H1 (cell line): ENCODE data around the gene MSL1.

Source experiments
- CEBPB ChIP-seq: IDR thresholded peaks from 2 replicates; pipeline ENCODE4 v1.6.1; 2012; ENCODE audit warnings: low read depth, low read length
- CHD1 ChIP-seq: IDR thresholded peaks from 2 replicates; pipeline ENCODE4 v1.6.1; 2012; ENCODE audit warnings: low read depth, low read length, improper control_type of control experiment
- CTCF ChIP-seq, 3 experiments: IDR thresholded peaks; 1 replicate in 2 of 3; 2 replicates in 1 of 3; pipeline versions ENCODE4 v1.5.1 to v1.6.1; 2011; ENCODE audit warnings: low read length in 3 of 3, mild to moderate bottlenecking in 3 of 3, inconsistent platforms in 2 of 3, low read depth in 1 of 3, moderate library complexity in 1 of 3; ENCODE audit not compliant: insufficient read depth in 1 of 3; ENCODE audit errors: control extremely low read depth in 1 of 3
- EZH2 ChIP-seq: fragments of 200-600 bp; sonication (generic); IDR thresholded peaks from 2 replicates; pipeline ENCODE4 v1.7.1; 2012; ENCODE audit warnings: low read depth, mild to moderate bottlenecking, moderate library complexity, low read length, inconsistent platforms; ENCODE audit not compliant: severe bottlenecking
- GTF2F1 ChIP-seq: IDR thresholded peaks from 2 replicates; pipeline ENCODE4 v1.6.1; 2012; ENCODE audit warnings: low read depth, low read length, improper control_type of control experiment, borderline replicate concordance
- POLR2A ChIP-seq, 2 experiments: IDR thresholded peaks; 1 replicate in 1 of 2; 2 replicates in 1 of 2; pipeline ENCODE4 v1.6.1; 2011; ENCODE audit warnings: low read depth in 2 of 2, low read length in 2 of 2, mild to moderate bottlenecking in 2 of 2; ENCODE audit errors: control extremely low read depth in 1 of 2
- POLR2AphosphoS5 ChIP-seq: IDR thresholded peaks from 2 replicates; pipeline ENCODE4 v1.6.1; 2011; ENCODE audit warnings: low read depth, low read length
- SIX5 ChIP-seq: IDR thresholded peaks from 2 replicates; pipeline ENCODE4 v1.6.1; 2011; ENCODE audit warnings: mild to moderate bottlenecking, low read depth, low read length
- SP1 ChIP-seq: IDR thresholded peaks from 2 replicates; pipeline ENCODE4 v1.6.1; 2011; ENCODE audit warnings: low read depth, low read length
- SP4 ChIP-seq: IDR thresholded peaks from 2 replicates; pipeline ENCODE4 v1.6.1; 2012; ENCODE audit warnings: low read length, inconsistent platforms
- SRF ChIP-seq: IDR thresholded peaks from 2 replicates; pipeline ENCODE4 v1.6.1; 2011; ENCODE audit warnings: mild to moderate bottlenecking, low read depth, low read length, moderate library complexity
- TBP ChIP-seq: IDR thresholded peaks from 2 replicates; pipeline ENCODE4 v1.6.1; 2011; ENCODE audit warnings: low read depth, low read length, improper control_type of control experiment

GRCh38 chr17:40110026-40110845 is 11.5 kb upstream of the MSL1 start:
- TF ChIP-seq CTCF (IDR thresholded peaks at IDR 0.05; ENCODE audit: control extremely low read depth in 1 of 3, insufficient read depth in 1 of 3, low read depth in 1 of 3, low read length in 3 of 3) (no peak), POLR2A (IDR thresholded peaks at IDR 0.05; ENCODE audit: control extremely low read depth in 1 of 2, low read depth in 2 of 2, low read length in 2 of 2) (peak in 1 of 2 experiments; percentile 47; a peak in 1 of 3 replicates), CHD1 (no peak), EZH2 (no peak), POLR2AphosphoS5 (no peak), SIX5 (no peak), SP4 (no peak), SP1 (no peak; the same call in 1 of the 2 replicates), CEBPB (no peak), TBP (0 out of 2 replicates have a peak, but pooled peaks have one; percentile 42), GTF2F1 (no peak), SRF (no peak)
